ENCODE measurements around the gene PDE4A.
"Not testable (repeated sequence)": the region's sequence is repeated elsewhere in the genome, so short reads cannot be mapped to it uniquely, and the experiment has no call there.

GRCh38 chr19:10399340-10399739, 21.0 kb upstream of the PDE4A start:
- TF ChIP-seq POLR2A, CTCF, POLR2AphosphoS5 (IDR thresholded peaks at IDR 0.05): not testable (repeated sequence)
